GM12891 (cell line): ENCODE measurements around the gene KRT86.

ENCODE experiments used
- PAX5 ChIP-seq: IDR thresholded peaks from 2 replicates; pipeline ENCODE4 v1.6.1; 2011; ENCODE audit warnings: low read length, moderate library complexity, mild to moderate bottlenecking; ENCODE audit not compliant: insufficient read depth, severe bottlenecking
- POLR2A ChIP-seq: IDR thresholded peaks from 2 replicates; pipeline ENCODE4 v1.6.1; 2011; ENCODE audit warnings: low read depth, low read length, control low read depth
- POLR2AphosphoS5 ChIP-seq: IDR thresholded peaks from 2 replicates; pipeline ENCODE4 v1.6.1; 2011; ENCODE audit warnings: low read depth, low read length, control low read depth

GRCh38 chr12:52280796-52281560 is 6.5 kb downstream of the KRT86 start:
- TF ChIP-seq POLR2A: no peak
- no peak for TF ChIP-seq POLR2AphosphoS5
- TF ChIP-seq PAX5: no peak
